Measurements from ENCODE around the gene NPLOC4. TPM values are rescaled to one million over a fixed set of nuclear protein-coding genes. Genes with fewer than 3 reads are reported as not detected.

The NPLOC4 gene
- polyA plus RNA-seq, 1 experiment: 108 TPM

DNA sequence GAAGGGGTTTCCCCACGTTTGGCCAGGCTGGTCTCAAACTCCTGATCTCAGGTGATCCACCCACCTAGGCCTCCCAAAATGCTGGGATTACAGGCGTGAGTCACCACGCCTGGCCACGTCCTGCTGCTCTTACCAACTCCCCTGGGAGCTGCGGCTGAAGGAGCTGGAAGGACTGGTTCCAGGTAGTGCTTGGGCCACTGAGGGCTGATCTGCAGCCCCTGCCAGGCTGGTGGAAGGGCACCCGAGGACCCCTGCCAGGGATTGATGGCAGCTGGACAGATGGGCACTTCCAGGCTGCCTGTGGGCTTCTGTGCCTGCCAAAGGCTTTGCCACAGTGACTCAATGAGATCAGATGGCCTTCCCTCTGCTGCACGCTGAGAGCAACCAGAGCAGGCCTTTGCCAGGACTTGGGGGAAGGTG, 27.1 kb upstream of the NPLOC4 start:
- POLR2A ChIA-PET: no interaction called here
- Histone ChIP-seq H3K4me3 (ENCODE audit: low read depth, low read length) (no peak overlapping the region), H3K36me3 (ENCODE audit: control insufficient read depth, insufficient read depth, low read length) (peaks cover 3% of the 10 kb centered on the region), H3K27me3 (ENCODE audit: control insufficient read depth, insufficient read depth, low read length) (no peaks in the 10 kb centered on the region)
- CTCF ChIA-PET: no interaction called here
- DNase-seq (ENCODE audit: low read depth): no peak
- TF ChIP-seq, protein P1, sequence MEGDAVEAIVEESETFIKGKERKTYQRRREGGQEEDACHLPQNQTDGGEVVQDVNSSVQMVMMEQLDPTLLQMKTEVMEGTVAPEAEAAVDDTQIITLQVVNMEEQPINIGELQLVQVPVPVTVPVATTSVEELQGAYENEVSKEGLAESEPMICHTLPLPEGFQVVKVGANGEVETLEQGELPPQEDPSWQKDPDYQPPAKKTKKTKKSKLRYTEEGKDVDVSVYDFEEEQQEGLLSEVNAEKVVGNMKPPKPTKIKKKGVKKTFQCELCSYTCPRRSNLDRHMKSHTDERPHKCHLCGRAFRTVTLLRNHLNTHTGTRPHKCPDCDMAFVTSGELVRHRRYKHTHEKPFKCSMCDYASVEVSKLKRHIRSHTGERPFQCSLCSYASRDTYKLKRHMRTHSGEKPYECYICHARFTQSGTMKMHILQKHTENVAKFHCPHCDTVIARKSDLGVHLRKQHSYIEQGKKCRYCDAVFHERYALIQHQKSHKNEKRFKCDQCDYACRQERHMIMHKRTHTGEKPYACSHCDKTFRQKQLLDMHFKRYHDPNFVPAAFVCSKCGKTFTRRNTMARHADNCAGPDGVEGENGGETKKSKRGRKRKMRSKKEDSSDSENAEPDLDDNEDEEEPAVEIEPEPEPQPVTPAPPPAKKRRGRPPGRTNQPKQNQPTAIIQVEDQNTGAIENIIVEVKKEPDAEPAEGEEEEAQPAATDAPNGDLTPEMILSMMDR (IDR thresholded peaks at IDR 0.05; ENCODE audit: insufficient read depth, low read depth, low read length): no peak

DNA sequence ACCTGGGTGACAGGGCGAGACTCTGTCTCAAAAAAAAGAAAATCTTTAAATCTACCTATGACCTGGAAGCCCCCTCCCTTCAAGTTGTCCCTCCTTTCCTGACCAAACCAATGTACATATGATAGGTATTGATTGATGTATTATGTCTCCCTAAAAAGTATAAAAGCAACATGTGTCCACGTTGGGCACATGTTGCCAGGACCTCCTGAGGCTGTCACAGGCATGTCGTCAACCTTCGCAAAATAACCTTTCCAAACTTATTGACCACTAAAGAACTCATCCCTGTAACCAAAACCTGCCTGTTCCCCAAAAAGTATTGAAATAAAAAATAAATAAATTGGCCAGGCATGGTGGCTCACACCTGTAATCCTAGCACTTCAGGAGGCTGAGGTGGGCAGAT, 25.1 kb upstream of the NPLOC4 start:
- CTCF ChIA-PET: no interaction called here
- TF ChIP-seq, protein P1 (IDR thresholded peaks at IDR 0.05; ENCODE audit: insufficient read depth, low read depth, low read length): no peak
- Histone ChIP-seq H3K36me3 (ENCODE audit: control insufficient read depth, insufficient read depth, low read length) (peaks cover 3% of the 10 kb centered on the region), H3K27me3 (ENCODE audit: control insufficient read depth, insufficient read depth, low read length) (no peaks in the 10 kb centered on the region), H3K4me3 (ENCODE audit: low read depth, low read length) (no peak overlapping the region)
- POLR2A ChIA-PET: no interaction called here
- no peak for DNase-seq (ENCODE audit: low read depth)

DNA sequence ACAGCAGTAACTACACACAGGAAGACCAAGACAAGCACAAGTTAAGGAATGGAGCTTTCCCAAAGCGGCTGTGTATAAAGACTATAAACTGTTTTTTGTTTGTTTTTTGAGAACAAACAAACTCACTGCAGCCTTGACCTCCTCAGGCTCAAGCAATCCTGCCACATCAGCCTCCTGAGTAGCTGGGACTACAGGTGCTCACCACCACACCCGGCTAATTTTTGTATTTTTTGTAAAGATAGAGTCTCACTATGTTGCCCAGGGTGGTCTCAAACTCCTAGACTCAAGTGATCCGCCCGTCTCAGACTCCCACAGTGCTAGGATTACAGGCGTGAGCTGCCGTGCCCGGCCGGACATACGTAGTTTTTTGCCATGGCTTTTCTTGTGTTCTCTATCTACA, 23.5 kb upstream of the NPLOC4 start:
- TF ChIP-seq, protein P1 (IDR thresholded peaks at IDR 0.05; ENCODE audit: insufficient read depth, low read depth, low read length): no peak
- peaks cover 3% of the 10 kb centered on the region for H3K36me3 ChIP-seq (ENCODE audit: control insufficient read depth, insufficient read depth, low read length)
- DNase-seq (ENCODE audit: low read depth): no peak
- H3K4me3 ChIP-seq (ENCODE audit: low read depth, low read length): no peak overlapping the region
- ChIA-PET CTCF (interaction anchor here (1.8 kb wide), 1 partner anchor 22 kb away, joined by 3 read pairs; no protein-coding TSS in a partner anchor), POLR2A (no interaction called here)
- no peaks in the 10 kb centered on the region for H3K27me3 ChIP-seq (ENCODE audit: control insufficient read depth, insufficient read depth, low read length)

DNA sequence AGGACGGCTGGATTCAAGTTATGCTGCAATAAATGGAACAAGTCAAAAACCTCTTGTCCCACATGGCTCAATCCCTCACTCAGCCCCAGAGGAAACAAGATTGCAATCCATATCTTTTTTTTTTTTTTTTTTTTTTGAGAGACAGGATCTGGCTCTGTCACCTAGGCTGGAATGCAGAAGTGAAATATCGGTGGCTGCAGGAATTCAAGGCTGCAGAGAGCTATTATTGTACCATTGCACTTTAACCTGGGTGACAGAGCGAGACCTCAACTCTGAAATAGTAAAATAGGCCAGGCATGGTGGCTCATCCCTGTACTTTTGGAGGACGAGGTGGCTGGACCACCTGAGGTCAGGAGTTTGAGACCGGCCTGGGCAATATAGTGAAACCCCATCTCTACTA, 22.1 kb upstream of the NPLOC4 start:
- CTCF ChIA-PET: interaction anchor here (1.0 to 1.8 kb wide), 3 partner anchors 16 to 27 kb away, joined by 3 read pairs; no protein-coding TSS in a partner anchor
- H3K27me3 ChIP-seq (ENCODE audit: control insufficient read depth, insufficient read depth, low read length): no peaks in the 10 kb centered on the region
- no peak for DNase-seq (ENCODE audit: low read depth)
- H3K36me3 ChIP-seq (ENCODE audit: control insufficient read depth, insufficient read depth, low read length): no peaks in the 10 kb centered on the region
- TF ChIP-seq, protein P1 (IDR thresholded peaks at IDR 0.05; ENCODE audit: insufficient read depth, low read depth, low read length): no peak
- no peak overlapping the region for H3K4me3 ChIP-seq (ENCODE audit: low read depth, low read length)
- POLR2A ChIA-PET: no interaction called here

DNA sequence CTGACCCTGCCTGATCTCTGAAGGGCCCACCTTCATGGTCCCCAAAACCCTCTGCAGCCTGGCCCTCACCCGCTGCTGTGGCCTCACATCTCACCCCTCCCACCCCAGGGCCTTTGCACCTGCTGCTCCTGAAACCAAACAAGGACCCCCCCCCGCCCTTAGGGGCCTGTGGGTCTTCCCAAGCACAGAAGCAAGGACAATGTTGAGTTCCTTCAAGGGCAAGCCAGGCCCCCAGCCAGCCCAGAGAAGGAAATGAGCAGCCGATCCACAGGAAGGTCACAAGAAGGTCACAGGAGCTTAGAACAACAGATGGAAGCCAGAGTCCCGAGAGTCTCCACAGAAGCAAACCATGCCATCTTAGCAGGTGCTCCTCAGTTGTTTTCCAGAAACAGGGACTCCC, 19.9 kb upstream of the NPLOC4 start:
- no peak overlapping the region for H3K4me3 ChIP-seq (ENCODE audit: low read depth, low read length)
- DNase-seq (ENCODE audit: low read depth): no peak
- H3K27me3 ChIP-seq (ENCODE audit: control insufficient read depth, insufficient read depth, low read length): no peaks in the 10 kb centered on the region
- no peaks in the 10 kb centered on the region for H3K36me3 ChIP-seq (ENCODE audit: control insufficient read depth, insufficient read depth, low read length)
- TF ChIP-seq, protein P1 (IDR thresholded peaks at IDR 0.05; ENCODE audit: insufficient read depth, low read depth, low read length): no peak
- ChIA-PET CTCF (interaction anchor here (1.0 kb wide), 1 partner anchor 55 kb away, joined by 3 read pairs; no protein-coding TSS in a partner anchor), POLR2A (no interaction called here)
